LHCN-M2 (cell line): Measurements from ENCODE around the gene CYP19A1. TPM values are rescaled to one million over a fixed set of nuclear protein-coding genes. Genes with fewer than 3 reads are reported as not detected.

ENCODE experiments used
- DNase-seq: peaks from one replicate; pipeline ENCODE4 v3.0.0-alpha.2; 2012; ENCODE audit warnings: low read depth
- total RNA-seq: library from RNA; depleted of rRNA; stranded (reverse); fragments of >200 nt; gene quantifications from 2 replicates; pipeline ENCODE4 v1.2.3, GENCODE V29; 2014

CYP19A1 gene
- total RNA-seq, 1 experiment from 2014 or later, result 2.6 TPM

GRCh38 chr15:51325167-51325566 lies 13.2 kb downstream of the CYP19A1 start:
- no peak for DNase-seq

- DNase-seq, result no peak
Observed at GRCh38 chr15:51323749-51324148, 14.6 kb downstream of the CYP19A1 start.

- DNase-seq, result no peak
Observed at GRCh38 chr15:51322621-51323296, 15.6 kb downstream of the CYP19A1 start.

GRCh38 chr15:51321316-51321715 lies 17.1 kb downstream of the CYP19A1 start:
- no peak for DNase-seq

GRCh38 chr15:51320843-51321242 lies 17.6 kb downstream of the CYP19A1 start:
- no peak for DNase-seq

GRCh38 chr15:51319539-51319938 lies 18.9 kb downstream of the CYP19A1 start:
- no peak for DNase-seq

GRCh38 chr15:51318382-51319150 lies 19.8 kb downstream of the CYP19A1 start:
- peak; percentile 48 for DNase-seq

- DNase-seq, result no peak
Observed at GRCh38 chr15:51316636-51317035, 21.8 kb downstream of the CYP19A1 start.

GRCh38 chr15:51315726-51316125 lies 22.7 kb downstream of the CYP19A1 start:
- DNase-seq, result no peak

GRCh38 chr15:51314391-51315337 lies 23.7 kb downstream of the CYP19A1 start:
- DNase-seq, result no peak

GRCh38 chr15:51313644-51314280 lies 24.6 kb downstream of the CYP19A1 start:
- no peak for DNase-seq

- DNase-seq, result peak; percentile 17
Observed at GRCh38 chr15:51313074-51313393, 25.4 kb downstream of the CYP19A1 start.

GRCh38 chr15:51312166-51313073 lies 26.0 kb downstream of the CYP19A1 start:
- DNase-seq, result no peak

- DNase-seq, result no peak
Observed at GRCh38 chr15:51311510-51311909, 26.9 kb downstream of the CYP19A1 start.

- DNase-seq, result peak; percentile 26
Observed at GRCh38 chr15:51310064-51310463, 28.3 kb downstream of the CYP19A1 start.

GRCh38 chr15:51307811-51308210 lies 30.6 kb downstream of the CYP19A1 start:
- DNase-seq, result no peak

- DNase-seq, result no peak
Observed at GRCh38 chr15:51307325-51307724, 31.1 kb downstream of the CYP19A1 start.

- no peak for DNase-seq
Observed at GRCh38 chr15:51303462-51303980, 34.9 kb downstream of the CYP19A1 start.

GRCh38 chr15:51302480-51302879 lies 35.9 kb downstream of the CYP19A1 start:
- no peak for DNase-seq
